HG02763 (cell line): ENCODE results near the gene ALDH7A1.

Experiments used
- ATAC-seq: cut with Tn5 transposase; IDR thresholded peaks from one replicate; pipeline ENCODE4 v1.9.1; 2021; ENCODE audit warnings: mild to moderate bottlenecking, moderate library complexity; ENCODE audit not compliant: unreplicated experiment

Gene ALDH7A1

GRCh38 chr5:126509339-126509738 lies 85.7 kb downstream of the ALDH7A1 start:
- no peak for ATAC-seq

- no peak for ATAC-seq
Observed at GRCh38 chr5:126508962-126509279, 86.1 kb downstream of the ALDH7A1 start.

- ATAC-seq: no peak
Observed at GRCh38 chr5:126508251-126508961, 86.6 kb downstream of the ALDH7A1 start.

GRCh38 chr5:126506079-126506478 lies 88.9 kb downstream of the ALDH7A1 start:
- no peak for ATAC-seq

GRCh38 chr5:126503602-126504104 lies 91.4 kb downstream of the ALDH7A1 start:
- no peak for ATAC-seq

- no peak for ATAC-seq
Observed at GRCh38 chr5:126501448-126501847, 93.6 kb downstream of the ALDH7A1 start.

GRCh38 chr5:126499853-126500342 lies 95.1 kb downstream of the ALDH7A1 start:
- ATAC-seq: no peak

- ATAC-seq: no peak
Observed at GRCh38 chr5:126499278-126499677, 95.7 kb downstream of the ALDH7A1 start.

- ATAC-seq: no peak
Observed at GRCh38 chr5:126497506-126497905, 97.5 kb downstream of the ALDH7A1 start.

GRCh38 chr5:126494393-126494792 lies 100.6 kb downstream of the ALDH7A1 start:
- no peak for ATAC-seq

- ATAC-seq: no peak
Observed at GRCh38 chr5:126492939-126493338, 102.1 kb downstream of the ALDH7A1 start.

GRCh38 chr5:126490167-126490940 lies 104.7 kb downstream of the ALDH7A1 start:
- no peak for ATAC-seq

GRCh38 chr5:126488443-126489065 lies 106.5 kb downstream of the ALDH7A1 start:
- ATAC-seq: no peak

GRCh38 chr5:126487596-126487995 lies 107.4 kb downstream of the ALDH7A1 start:
- ATAC-seq: no peak

GRCh38 chr5:126486332-126486731 lies 108.7 kb downstream of the ALDH7A1 start:
- no peak for ATAC-seq

GRCh38 chr5:126484253-126484652 lies 110.8 kb downstream of the ALDH7A1 start:
- ATAC-seq: no peak

GRCh38 chr5:126483156-126483555 lies 111.9 kb downstream of the ALDH7A1 start:
- no peak for ATAC-seq

GRCh38 chr5:126482591-126482990 lies 112.4 kb downstream of the ALDH7A1 start:
- ATAC-seq: no peak

- no peak for ATAC-seq
Observed at GRCh38 chr5:126481243-126481642, 113.8 kb downstream of the ALDH7A1 start.
